Activated CD8-positive, alpha-beta memory T cell treated with anti-CD3 and anti-CD28 coated beads, Interleukin-2, amount 50 U/mL, for 4 hours (primary cell): ENCODE results near the gene DOCK10.

Source experiments
- DNase-seq: peaks from one replicate; pipeline ENCODE4 v3.0.0-alpha.2; 2020

Gene DOCK10

GRCh38 chr2:224816816-224817215 is 225.5 kb downstream of the DOCK10 start:
- no peak for DNase-seq

- DNase-seq = no peak
Observed at GRCh38 chr2:224813578-224813977, 228.7 kb downstream of the DOCK10 start.

GRCh38 chr2:224807153-224807964 is 234.9 kb downstream of the DOCK10 start:
- DNase-seq = no peak

GRCh38 chr2:224803930-224804329 is 238.3 kb downstream of the DOCK10 start:
- DNase-seq = no peak

- DNase-seq = no peak
Observed at GRCh38 chr2:224802407-224802806, 239.9 kb downstream of the DOCK10 start.

- no peak for DNase-seq
Observed at GRCh38 chr2:224801360-224801759, 240.9 kb downstream of the DOCK10 start.

GRCh38 chr2:224799691-224800090 is 242.6 kb downstream of the DOCK10 start:
- DNase-seq = no peak

- no peak for DNase-seq
Observed at GRCh38 chr2:224798180-224798579, 244.1 kb downstream of the DOCK10 start.

GRCh38 chr2:224796695-224797305 is 245.5 kb downstream of the DOCK10 start:
- no peak for DNase-seq

- no peak for DNase-seq
Observed at GRCh38 chr2:224793946-224794345, 248.3 kb downstream of the DOCK10 start.

GRCh38 chr2:224786848-224787247 is 255.4 kb downstream of the DOCK10 start:
- DNase-seq = no peak

- no peak for DNase-seq
Observed at GRCh38 chr2:224781400-224781799, 260.9 kb downstream of the DOCK10 start.

GRCh38 chr2:224780823-224781222 is 261.4 kb downstream of the DOCK10 start:
- no peak for DNase-seq

- DNase-seq = no peak
Observed at GRCh38 chr2:224780106-224780505, 262.2 kb downstream of the DOCK10 start.

- DNase-seq = peak; percentile 53
Observed at GRCh38 chr2:224778474-224778877, 263.8 kb downstream of the DOCK10 start.

GRCh38 chr2:224777559-224777930 is 264.7 kb downstream of the DOCK10 start:
- no peak for DNase-seq

GRCh38 chr2:224776795-224777558 is 265.3 kb downstream of the DOCK10 start:
- no peak for DNase-seq

- no peak for DNase-seq
Observed at GRCh38 chr2:224775647-224776046, 266.6 kb downstream of the DOCK10 start.

GRCh38 chr2:224774735-224775134 is 267.5 kb downstream of the DOCK10 start:
- DNase-seq = no peak

- DNase-seq = no peak
Observed at GRCh38 chr2:224772494-224772893, 269.8 kb downstream of the DOCK10 start.

GRCh38 chr2:224769489-224769888 is 272.8 kb downstream of the DOCK10 start:
- no peak for DNase-seq

GRCh38 chr2:224764565-224765236 is 277.6 kb downstream of the DOCK10 start:
- no peak for DNase-seq

GRCh38 chr2:224757934-224758548 is 284.2 kb downstream of the DOCK10 start:
- no peak for DNase-seq
